ENCODE measurements around the gene MX2. TPM values are rescaled to one million over a fixed set of nuclear protein-coding genes. Genes with fewer than 3 reads are reported as not detected.

Gene MX2
- total RNA-seq, 2 donors from 2014 or later, result 22.4 to 22.9 TPM

DNA sequence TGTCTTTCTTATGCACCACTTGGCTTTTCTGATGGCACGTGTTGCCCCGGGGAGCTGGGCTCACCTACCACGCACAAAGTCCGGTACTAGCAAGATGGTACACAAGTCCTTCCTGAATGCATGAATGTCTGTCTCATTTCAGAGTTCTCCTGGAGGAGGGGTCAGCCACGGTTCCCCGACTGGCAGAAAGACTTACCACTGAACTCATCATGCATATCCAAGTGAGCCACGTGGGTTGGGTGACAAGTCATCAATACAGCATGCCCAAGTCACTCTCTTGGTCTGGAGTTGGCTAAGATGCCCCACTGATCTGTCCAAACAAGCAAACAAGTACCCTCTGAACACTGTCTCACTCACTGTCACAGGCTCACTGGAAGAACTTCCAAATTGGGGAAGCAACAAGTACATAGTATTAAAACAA, 35.7 kb downstream of the MX2 start:
- peaks cover 6% of the 10 kb centered on the region for H3K36me3 ChIP-seq
- no peaks in the 10 kb centered on the region for H3K4me1 ChIP-seq (ENCODE audit: control insufficient read depth in 1 of 2, low read depth in 2 of 2)
- TF ChIP-seq, protein P1, sequence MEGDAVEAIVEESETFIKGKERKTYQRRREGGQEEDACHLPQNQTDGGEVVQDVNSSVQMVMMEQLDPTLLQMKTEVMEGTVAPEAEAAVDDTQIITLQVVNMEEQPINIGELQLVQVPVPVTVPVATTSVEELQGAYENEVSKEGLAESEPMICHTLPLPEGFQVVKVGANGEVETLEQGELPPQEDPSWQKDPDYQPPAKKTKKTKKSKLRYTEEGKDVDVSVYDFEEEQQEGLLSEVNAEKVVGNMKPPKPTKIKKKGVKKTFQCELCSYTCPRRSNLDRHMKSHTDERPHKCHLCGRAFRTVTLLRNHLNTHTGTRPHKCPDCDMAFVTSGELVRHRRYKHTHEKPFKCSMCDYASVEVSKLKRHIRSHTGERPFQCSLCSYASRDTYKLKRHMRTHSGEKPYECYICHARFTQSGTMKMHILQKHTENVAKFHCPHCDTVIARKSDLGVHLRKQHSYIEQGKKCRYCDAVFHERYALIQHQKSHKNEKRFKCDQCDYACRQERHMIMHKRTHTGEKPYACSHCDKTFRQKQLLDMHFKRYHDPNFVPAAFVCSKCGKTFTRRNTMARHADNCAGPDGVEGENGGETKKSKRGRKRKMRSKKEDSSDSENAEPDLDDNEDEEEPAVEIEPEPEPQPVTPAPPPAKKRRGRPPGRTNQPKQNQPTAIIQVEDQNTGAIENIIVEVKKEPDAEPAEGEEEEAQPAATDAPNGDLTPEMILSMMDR (IDR thresholded peaks at IDR 0.05), result no peak
- no peak for DNase-seq (ENCODE audit: low spot score)
- ATAC-seq (ENCODE audit: insufficient number of reproducible peaks, low FRiP score, low read depth), result no peak
- no peaks in the 10 kb centered on the region for H3K27me3 ChIP-seq (replicated peaks; ENCODE audit: insufficient read depth)
- no peak overlapping the region for H3K27ac ChIP-seq
- no peaks in the 10 kb centered on the region for H3K9me3 ChIP-seq
- H3K4me3 ChIP-seq, result no peak overlapping the region

DNA sequence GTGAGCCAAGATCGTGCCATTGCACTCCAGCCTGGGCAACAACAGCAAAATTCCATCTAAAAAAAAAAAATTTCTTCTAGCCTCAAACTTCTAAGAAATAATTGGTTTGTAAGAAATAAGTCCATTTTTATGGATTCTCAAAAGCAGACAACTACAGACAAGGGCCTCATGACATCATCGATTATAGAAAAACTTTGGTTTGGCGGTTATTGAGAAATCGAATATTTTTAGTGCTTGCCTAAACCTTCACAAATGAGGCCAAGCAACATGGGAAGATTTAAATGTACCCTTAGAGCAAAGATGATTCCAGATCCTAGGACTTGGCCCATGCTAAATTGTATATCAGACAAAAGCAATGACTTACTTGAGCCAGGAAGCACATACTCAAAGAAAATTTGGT, 36.4 kb downstream of the MX2 start:
- H3K27ac ChIP-seq, result no peak overlapping the region
- no peaks in the 10 kb centered on the region for H3K9me3 ChIP-seq
- H3K4me1 ChIP-seq (ENCODE audit: control insufficient read depth in 1 of 2, low read depth in 2 of 2), result no peaks in the 10 kb centered on the region
- H3K4me3 ChIP-seq, result no peak overlapping the region
- ATAC-seq (ENCODE audit: insufficient number of reproducible peaks, low FRiP score, low read depth) (no peak), DNase-seq (ENCODE audit: low spot score) (no peak)
- peaks cover 6% of the 10 kb centered on the region for H3K36me3 ChIP-seq
- H3K27me3 ChIP-seq (replicated peaks; ENCODE audit: insufficient read depth), result no peaks in the 10 kb centered on the region
- TF ChIP-seq, protein P1 (IDR thresholded peaks at IDR 0.05), result no peak

DNA sequence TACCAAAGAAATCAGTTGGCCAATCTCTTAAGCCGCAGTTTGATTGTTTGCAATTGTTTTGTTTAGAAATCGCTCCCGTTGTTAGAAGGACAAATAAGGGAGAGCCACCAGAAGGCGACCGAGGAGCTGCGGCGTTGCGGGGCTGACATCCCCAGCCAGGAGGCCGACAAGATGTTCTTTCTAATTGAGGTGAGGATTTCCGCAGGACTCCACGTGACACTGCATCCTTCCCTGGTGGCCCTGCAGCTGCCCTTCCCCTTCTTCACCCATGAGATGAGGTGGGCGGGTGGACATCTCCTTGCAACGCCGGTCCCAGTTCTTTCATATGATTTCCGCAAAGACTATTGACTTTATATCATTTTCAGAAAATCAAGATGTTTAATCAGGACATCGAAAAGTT, 37.0 kb downstream of the MX2 start:
- H3K27me3 ChIP-seq (replicated peaks; ENCODE audit: insufficient read depth), result no peaks in the 10 kb centered on the region
- DNase-seq (ENCODE audit: low spot score), result no peak
- ATAC-seq (ENCODE audit: insufficient number of reproducible peaks, low FRiP score, low read depth), result no peak
- H3K4me3 ChIP-seq, result no peak overlapping the region
- no peak overlapping the region for H3K27ac ChIP-seq
- H3K9me3 ChIP-seq, result no peaks in the 10 kb centered on the region
- peaks cover 6% of the 10 kb centered on the region for H3K36me3 ChIP-seq
- TF ChIP-seq, protein P1 (IDR thresholded peaks at IDR 0.05), result no peak
- H3K4me1 ChIP-seq (ENCODE audit: control insufficient read depth in 1 of 2, low read depth in 2 of 2), result no peaks in the 10 kb centered on the region

DNA sequence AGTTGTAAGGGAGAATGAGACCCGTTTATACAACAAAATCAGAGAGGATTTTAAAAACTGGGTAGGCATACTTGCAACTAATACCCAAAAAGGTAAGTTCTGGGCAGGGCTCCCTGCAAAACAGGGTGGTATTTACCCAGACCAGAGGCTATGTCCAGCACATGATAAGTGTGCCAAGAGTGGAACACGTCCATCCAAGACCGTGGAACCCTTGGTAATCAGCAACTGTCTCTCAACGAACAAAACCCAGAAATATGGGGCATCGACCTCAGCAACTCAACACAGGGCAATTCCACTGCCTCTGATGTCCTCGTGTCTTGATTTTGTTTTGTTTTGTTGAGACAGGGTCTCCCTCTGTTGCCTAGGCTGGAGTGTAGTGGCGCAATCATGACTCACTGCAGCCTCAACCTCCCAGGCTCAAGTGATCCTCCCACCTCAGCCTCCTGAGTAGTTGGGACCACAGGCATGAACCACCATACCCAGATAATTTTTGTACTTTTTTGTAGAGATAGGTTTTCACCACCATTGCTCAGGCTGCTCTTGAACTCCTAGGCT, 37.5 kb downstream of the MX2 start:
- H3K27me3 ChIP-seq (replicated peaks; ENCODE audit: insufficient read depth), result no peaks in the 10 kb centered on the region
- H3K9me3 ChIP-seq, result no peaks in the 10 kb centered on the region
- peaks cover 6% of the 10 kb centered on the region for H3K36me3 ChIP-seq
- H3K4me1 ChIP-seq (ENCODE audit: control insufficient read depth in 1 of 2, low read depth in 2 of 2), result no peaks in the 10 kb centered on the region
- DNase-seq (ENCODE audit: low spot score), result no peak
- TF ChIP-seq, protein P1 (IDR thresholded peaks at IDR 0.05), result no peak
- ATAC-seq (ENCODE audit: insufficient number of reproducible peaks, low FRiP score, low read depth), result no peak
- no peak overlapping the region for H3K27ac ChIP-seq
- no peak overlapping the region for H3K4me3 ChIP-seq

DNA sequence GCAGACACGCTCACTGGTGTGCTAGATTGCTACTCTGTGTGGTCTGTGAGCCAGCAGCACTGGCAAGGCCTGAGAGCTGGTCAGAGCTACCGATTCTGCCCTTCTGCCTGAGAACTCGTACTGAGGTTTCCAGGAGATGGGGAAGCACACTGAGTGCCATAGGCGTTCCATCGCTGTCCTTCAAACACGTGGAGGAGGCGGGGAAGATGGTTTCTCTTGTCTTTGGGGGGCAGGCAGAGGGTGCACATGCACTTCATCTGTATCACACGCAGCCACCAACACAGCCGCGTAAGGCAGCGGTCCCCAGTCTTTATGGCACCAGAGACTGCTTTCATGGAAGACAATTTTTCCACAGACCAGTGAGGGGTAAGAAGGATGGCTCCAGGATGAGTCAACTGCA, 40.4 kb downstream of the MX2 start:
- H3K36me3 ChIP-seq, result peaks cover 6% of the 10 kb centered on the region
- H3K9me3 ChIP-seq, result no peaks in the 10 kb centered on the region
- no peak overlapping the region for H3K4me3 ChIP-seq
- H3K27me3 ChIP-seq (replicated peaks; ENCODE audit: insufficient read depth), result no peaks in the 10 kb centered on the region
- no peak overlapping the region for H3K27ac ChIP-seq
- DNase-seq (ENCODE audit: low spot score) (no peak), ATAC-seq (ENCODE audit: insufficient number of reproducible peaks, low FRiP score, low read depth) (no peak)
- no peaks in the 10 kb centered on the region for H3K4me1 ChIP-seq (ENCODE audit: control insufficient read depth in 1 of 2, low read depth in 2 of 2)
- TF ChIP-seq, protein P1 (IDR thresholded peaks at IDR 0.05), result no peak
